Stimulated activated CD8-positive, alpha-beta memory T cell treated with anti-CD3 and anti-CD28 coated beads, Interleukin-7, amount 100 ng/mL, for 24 hours (primary cell): ENCODE data around the gene TNFRSF19.
"Not testable (repeated sequence)": the region's sequence is repeated elsewhere in the genome, so short reads cannot be mapped to it uniquely, and the experiment has no call there.

Experiments used
- DNase-seq: peaks from one replicate; pipeline ENCODE4 v3.0.0-alpha.2; 2020; ENCODE audit warnings: low read depth

Gene TNFRSF19

DNA sequence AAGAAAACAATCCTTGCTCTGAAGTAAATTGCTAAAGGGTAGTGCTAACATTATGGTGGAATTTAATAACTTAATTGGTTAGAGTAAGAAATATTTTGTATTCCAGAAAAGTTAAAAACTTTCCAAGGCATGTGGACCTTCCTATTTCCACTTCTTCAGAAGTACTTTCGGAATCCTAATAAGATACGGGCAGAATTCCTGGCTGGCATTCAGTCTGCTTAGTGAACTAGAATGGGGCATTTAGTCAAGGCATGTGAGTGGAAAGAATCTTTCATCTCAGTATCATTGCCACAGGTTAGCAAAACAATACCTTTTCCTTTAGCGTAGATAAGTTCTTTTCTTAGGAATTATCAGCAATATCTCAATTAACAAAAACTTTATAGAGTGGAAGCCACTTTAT is 85.1 kb downstream of the TNFRSF19 start:
- no peak for DNase-seq

DNA sequence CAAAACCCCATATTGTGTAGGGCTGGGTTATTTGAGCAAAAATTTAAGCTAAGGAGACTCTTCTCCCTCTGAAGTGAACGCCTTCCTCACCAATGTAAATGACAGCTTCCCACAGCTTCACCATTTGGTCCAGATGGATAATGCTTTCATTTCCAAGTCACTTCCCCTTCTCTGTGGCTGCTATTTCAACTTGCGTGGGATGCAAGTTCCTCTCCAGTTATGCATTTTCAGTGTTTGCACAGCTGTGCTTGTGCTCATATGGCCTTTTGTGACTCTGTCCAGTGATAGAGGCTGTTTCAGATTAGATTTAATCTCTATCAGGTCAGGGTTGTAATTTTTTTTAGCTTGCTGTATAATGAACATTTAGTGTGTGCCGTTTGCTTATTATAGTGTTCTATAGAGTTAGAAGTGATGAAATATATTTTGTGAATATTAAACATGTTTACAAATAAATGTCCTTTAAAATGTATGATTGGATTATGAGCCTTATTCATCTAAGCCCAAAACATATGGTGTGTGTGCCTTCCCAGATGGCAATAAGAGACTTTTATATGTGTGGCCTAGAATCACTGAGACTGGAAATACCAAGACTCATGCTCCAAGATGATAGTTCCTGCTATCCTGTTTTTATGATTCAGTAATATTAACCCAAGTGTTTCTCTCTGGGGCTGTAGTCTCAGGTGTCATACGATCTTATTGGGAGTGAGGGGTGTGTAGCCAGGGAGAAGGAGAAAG is 86.6 kb downstream of the TNFRSF19 start:
- DNase-seq, result no peak

DNA sequence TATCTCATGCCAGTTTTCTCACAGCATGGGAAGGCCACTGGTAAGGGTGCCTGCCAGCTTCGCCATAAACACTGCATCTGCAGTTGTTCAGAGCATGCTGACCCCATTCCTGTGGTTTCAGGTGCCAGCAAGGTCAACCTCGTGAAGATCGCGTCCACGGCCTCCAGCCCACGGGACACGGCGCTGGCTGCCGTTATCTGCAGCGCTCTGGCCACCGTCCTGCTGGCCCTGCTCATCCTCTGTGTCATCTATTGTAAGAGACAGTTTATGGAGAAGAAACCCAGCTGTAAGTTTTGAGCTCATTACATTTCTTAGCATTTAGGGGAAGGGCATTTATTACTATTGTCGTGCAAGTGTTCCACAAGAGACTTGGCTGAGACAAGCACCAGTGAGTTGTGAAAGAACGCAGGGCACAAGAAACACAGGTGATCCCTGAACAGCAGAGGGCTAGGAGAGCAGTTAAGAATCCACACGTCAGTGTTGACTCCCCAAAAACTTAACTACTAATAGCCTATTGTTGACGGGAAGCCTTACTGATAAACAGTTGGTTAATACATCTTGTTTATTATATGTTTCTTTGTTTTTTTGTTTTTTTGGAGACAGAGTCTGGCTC is 88.8 kb downstream of the TNFRSF19 start:
- no peak for DNase-seq

DNA sequence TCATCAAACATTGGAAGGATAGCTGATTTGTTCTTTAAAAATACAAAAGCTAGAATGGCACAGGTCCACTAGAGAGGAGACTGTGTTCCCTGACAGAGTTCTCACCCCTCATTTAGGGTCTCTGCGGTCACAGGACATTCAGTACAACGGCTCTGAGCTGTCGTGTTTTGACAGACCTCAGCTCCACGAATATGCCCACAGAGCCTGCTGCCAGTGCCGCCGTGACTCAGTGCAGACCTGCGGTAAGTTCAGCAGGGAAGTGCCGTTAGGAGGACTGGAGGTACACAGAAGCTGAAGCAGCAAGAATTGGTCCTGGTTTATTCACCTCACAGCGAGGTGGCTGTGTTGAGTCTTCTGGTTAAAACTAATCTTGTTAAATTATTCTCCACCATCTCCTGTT is 90.0 kb downstream of the TNFRSF19 start:
- DNase-seq, result no peak

DNA sequence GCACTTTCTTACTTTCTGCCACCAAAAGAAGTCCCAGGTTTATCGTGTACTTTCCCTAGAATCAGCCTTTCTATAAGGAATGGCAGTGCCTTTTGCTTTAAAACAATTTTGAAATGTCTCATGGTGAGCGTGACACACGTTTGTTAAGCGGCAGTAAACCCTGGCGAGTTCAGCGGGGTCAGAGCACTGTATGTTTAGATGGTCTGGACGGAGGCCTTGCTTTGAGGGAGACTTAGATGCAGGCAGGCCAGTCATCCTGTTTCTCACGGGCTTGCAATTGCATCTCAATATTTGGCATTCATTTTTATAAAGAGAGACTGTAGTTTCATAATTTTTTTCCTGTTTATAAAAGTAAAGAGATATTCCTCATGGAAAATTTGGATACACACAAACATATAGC is 96.4 kb downstream of the TNFRSF19 start:
- DNase-seq, result no peak

DNA sequence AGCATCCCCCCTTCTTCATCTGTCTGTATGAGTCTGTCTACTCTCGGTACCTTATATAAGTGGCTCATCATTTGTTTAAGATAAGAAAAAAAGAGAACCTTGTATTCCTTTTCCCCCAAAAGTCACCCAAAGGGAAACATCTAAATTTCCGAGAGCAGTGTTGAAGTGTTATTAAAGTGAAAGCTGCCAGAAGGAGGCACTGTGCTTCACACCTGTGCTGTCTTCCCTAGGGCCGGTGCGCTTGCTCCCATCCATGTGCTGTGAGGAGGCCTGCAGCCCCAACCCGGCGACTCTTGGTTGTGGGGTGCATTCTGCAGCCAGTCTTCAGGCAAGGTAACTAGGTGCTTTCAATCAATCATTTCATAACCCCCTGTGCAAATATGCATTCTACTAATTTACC is 97.5 kb downstream of the TNFRSF19 start:
- DNase-seq, result no peak

DNA sequence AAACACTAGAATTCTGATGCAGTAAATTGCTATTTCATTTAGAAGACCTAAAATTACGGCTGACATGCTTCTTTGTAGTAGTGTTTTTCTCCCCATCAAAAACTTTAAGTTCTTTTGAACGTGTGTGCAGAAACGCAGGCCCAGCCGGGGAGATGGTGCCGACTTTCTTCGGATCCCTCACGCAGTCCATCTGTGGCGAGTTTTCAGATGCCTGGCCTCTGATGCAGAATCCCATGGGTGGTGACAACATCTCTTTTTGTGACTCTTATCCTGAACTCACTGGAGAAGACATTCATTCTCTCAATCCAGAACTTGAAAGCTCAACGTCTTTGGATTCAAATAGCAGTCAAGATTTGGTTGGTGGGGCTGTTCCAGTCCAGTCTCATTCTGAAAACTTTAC is 98.3 kb downstream of the TNFRSF19 start:
- DNase-seq, result no peak

DNA sequence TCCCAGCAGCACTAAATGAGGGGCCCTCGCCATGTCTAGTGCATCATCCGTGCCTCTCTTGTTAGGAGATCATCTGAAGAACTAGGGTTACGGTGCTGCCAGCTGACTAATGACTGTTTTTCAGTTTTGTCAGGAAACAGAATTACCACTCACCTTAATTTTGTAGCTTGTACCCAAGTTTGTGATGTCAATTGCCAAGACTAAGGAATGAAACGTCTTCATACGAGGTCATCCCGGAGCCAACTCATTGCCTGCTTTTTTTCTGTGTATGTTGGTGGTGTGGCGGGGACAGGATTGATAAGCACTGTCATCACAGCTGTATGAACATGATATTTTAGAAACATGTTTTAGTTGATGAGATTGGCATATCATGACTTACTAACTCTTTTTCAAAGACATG is 100.6 kb downstream of the TNFRSF19 start:
- no peak for DNase-seq

DNA sequence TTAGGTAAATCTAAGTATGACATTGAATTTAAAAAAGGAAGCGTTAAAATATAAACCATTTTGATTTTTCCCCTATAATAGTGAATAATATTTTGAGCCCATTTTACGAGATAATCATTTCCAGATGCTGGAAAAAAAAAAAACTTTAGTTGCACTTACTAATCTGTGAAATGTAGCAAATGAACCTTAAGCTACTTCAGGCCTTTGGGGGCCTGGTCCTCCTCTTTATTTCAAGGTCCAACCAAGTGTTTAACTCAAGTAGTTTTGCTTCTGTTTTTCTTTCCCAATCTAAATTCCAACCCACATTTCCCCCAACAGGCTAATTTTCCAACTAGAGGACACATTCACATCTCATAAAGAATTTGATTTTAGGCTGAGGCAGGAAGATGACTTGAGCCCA is 101.2 kb downstream of the TNFRSF19 start:
- no peak for DNase-seq

DNA sequence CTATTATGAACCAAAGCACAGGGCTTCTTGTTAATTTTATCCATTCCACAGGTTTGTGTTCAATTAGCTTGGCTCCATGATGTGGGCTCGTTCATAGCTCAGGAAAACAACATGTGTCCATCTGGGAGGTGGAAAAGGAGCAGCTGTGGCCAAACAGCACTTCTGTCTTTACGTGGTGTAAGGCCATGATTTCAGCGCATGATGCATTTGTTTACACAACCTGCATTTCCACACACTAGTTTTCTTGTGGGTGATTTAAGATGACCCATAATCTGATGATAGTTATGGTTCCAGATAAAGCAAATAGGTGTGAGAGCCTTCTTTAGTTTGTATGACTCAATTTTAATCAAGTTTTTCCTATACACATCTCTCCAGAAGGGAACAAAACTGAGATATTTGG is 101.7 kb downstream of the TNFRSF19 start:
- DNase-seq, result no peak

DNA sequence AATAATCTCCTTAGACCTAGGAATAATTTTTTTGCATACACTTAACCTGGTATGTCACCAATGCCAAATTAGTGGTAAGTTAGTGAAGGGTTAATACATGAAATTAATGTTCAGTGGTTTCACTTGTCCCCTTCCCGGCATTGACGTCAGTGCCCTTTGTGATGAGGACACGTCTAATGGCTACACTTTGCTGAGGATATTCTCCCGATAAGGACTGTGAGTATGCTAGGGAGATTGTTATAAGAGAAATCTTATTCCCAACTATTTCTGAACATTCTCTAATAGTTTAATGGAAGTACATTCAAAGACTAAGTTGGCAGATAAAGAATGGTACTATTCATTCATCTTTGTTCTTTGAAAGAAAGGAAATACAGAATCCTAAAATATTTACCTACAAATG is 102.4 kb downstream of the TNFRSF19 start:
- no peak for DNase-seq

DNA sequence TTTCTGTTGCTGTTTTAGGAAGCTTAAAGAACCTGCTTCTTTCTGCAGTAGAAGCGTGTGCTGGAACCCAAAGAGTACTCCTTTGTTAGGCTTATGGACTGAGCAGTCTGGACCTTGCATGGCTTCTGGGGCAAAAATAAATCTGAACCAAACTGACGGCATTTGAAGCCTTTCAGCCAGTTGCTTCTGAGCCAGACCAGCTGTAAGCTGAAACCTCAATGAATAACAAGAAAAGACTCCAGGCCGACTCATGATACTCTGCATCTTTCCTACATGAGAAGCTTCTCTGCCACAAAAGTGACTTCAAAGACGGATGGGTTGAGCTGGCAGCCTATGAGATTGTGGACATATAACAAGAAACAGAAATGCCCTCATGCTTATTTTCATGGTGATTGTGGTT is 103.1 kb downstream of the TNFRSF19 start:
- DNase-seq, result no peak

DNA sequence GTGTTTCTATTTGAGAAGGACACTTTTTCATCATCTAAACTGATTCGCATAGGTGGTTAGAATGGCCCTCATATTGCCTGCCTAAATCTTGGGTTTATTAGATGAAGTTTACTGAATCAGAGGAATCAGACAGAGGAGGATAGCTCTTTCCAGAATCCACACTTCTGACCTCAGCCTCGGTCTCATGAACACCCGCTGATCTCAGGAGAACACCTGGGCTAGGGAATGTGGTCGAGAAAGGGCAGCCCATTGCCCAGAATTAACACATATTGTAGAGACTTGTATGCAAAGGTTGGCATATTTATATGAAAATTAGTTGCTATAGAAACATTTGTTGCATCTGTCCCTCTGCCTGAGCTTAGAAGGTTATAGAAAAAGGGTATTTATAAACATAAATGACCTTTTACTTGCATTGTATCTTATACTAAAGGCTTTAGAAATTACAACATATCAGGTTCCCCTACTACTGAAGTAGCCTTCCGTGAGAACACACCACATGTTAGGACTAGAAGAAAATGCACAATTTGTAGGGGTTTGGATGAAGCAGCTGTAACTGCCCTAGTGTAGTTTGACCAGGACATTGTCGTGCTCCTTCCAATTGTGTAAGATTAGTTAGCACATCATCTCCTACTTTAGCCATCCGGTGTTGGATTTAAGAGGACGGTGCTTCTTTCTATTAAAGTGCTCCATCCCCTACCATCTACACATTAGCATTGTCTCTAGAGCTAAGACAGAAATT is 103.8 kb downstream of the TNFRSF19 start:
- DNase-seq, result no peak

DNA sequence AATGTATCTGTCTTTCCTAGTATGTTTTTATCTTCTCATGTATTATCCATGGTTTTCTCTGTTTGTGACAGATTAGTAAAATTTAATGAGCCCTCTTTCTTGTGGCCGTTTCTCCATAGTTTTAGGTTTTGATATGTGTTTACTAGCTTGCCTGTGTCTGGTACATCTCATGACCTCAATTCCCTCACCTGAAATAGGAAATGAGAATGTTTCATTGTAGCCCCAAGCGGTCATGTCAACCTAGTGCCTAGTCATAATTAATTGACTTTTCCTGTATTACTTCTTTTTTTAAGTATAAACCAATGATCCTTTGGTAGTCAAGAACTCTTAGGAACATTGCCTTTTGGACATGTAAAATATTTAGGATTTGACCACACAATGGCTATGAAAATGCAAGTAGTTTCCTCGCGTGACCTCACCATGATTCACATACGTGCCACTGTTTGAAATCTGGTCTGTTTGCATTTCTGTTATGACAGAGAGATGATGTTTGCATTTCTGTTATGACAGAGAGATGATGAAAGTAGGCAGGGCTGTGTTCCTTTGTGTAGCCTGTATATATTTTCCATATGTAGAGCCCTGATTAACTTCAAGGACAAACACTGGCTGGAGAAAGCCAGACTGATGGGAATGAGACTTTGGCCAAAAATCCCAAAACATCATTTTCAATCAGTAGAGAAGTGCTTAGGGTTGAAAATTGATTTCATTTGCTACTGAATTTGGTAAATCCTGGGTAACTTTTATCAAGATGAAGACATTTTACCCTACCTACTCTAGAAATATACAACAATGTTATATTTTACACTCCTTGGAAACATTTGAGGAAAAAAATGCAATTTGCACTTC is 104.8 kb downstream of the TNFRSF19 start:
- no peak for DNase-seq

DNA sequence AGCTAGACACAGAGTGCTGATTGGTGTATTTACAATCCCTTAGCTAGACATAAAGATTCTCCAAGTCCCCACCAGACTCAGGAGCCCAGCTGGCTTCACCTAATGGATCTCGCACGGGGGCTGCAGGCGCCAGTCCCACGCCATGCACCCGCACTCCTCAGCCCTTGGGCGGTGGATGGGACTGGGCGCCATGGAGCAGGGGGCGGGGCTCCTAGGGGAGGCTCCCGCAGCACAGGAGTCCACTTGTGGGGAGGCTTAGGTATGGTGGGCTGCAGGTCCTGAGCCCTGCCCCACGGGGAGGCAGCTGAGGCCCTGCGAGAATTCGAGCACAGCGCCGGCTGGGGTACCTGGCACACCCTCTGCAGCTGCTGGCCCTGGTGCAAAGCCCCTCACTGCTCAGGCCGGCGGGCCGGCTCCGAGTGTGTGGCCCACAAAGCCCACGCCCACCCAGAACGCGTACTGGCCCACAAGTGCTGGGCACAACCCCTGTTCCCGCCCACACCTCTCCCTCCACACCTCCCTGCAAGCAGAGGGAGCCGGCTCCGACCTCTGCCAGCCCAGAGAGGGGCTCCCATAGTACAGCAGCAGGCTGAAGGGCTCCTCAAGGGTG is 107.6 kb downstream of the TNFRSF19 start:
- not testable (repeated sequence) for DNase-seq

DNA sequence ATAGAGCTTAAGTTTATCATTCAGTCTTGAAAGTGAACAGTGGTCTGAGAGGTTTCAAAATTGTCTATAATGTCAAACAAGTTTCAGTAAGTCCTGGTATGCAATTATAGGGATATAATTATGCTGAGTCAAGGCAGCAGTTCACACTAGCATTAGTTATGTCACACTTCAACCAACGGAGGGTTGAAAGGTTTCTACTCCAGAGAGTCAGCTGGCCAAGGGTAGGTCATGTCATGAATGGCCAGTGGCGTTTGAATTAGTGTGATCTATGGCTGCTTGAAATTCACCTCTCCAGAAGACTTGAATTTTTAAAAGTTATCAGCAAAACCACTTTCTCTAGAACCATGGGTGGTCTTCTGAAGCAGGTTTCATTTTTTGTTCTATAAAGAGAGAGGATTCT is 108.6 kb downstream of the TNFRSF19 start:
- DNase-seq, result no peak

DNA sequence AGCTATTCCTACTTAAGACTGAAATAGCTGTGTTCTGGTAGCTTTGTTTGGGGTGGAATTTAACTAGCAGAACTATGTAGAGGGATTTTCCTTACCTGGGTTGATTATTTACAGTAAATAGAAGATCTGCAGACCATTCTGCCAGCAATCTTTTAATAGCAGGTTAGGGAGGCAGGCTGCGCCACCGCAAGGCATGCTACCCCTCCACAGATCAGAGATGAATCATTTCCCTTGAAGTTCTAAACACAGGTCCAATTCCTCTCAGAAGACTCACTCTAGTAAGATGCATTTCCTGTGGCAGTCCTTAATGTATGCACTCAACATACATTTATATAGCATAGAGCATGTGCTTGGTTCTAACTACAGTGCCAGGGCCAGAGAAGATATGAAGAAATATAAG is 109.0 kb downstream of the TNFRSF19 start:
- DNase-seq, result no peak

DNA sequence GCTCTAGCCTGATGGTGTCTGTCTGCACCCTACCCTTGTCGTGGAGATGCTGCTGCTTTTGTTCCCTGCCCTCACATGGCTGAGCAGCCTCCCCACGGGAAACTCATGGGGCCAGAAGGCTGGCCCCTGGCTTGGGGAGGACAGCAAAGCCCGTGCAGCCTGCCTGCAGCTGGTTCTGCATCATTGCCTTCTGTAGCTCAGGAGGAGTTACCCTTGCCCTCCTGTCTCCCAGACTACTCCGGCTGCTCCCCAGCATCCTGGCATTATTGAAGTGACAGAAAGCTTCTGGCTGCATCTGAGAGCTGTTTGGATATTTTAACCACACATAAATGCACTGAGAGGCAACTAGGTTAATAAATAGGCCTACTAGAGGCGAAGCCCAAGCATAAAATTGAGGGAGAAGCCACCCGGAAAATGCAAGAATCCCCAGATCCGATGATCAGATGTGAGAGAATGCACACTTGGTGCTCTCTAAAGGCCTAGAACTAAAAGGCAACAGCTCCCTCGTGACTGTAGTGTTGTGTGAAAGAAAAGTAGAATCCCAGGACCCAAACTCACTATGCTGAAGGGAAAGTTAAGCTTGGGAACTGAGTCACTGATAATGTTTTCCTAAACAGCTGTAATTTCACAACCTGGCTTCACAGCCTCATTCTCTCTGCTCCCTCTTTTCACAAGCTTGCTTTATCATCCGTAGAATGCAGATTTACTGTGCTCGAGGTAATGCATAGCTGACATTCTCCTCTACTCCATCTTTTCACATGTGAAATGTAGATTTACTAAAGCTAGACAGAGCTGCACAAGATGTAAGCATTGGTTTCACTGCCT is 110.8 kb downstream of the TNFRSF19 start:
- no peak for DNase-seq

DNA sequence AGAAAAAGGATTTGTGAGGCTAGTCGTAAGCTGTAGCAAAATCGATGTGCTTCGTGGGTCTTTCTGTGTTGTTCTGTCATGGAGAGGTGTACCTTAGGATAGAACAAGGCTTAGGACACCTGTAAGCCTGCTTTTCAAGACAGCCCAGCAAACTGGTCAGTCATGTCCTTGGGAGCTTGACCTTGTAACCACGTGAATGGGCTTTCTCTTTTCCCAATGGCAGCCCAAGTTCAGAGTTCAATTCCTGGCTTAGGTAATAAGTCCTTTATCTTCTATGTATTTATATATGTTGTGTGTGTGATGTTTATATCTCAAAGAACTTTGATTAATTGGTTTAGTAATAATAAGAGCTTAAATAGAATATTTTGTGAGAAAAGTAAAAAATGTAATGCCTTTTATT is 112.9 kb downstream of the TNFRSF19 start:
- DNase-seq, result no peak

DNA sequence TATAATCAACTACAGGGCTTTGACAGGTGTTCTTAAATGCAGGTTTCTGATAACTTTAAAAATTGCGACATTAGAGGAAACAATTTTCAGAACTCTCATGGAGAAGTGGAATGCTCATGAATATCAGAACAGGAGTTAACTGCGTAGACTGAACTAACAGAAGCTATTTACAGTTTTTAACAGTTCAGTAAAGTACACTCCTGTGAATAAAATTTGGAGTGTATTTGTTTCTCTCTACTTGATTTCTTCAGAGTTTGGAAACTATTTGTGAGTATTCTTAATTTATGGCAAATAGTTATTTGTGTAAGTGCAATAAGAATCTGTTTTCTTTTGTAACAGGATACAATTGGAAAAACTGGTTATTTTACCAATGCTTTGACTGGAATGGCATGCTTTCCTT is 114.4 kb downstream of the TNFRSF19 start:
- DNase-seq, result no peak

DNA sequence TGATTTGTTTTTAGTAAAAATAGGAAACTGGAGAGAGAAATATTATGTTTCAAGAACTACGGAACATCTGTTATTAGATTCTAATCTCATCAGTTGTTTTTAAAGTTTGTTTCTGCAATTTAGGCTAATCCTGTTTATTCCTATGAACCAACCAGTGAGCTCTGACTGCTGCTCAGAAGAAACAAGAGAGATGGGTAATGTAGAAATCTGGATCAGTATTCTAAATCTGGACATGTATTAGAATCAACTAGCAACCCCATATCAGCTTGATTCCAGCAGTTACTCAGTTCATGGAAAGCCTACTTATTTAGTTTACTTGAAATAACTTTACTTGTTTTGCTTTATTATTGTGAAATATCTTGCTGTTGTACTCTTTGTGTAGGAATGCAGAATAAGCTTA is 115.2 kb downstream of the TNFRSF19 start:
- DNase-seq, result no peak
